Activated CD4-positive, alpha-beta T cell treated with anti-CD3 and anti-CD28 coated beads, Interleukin-2, amount 10 ng/mL, durations not matched to agents 7 days and 5 days (primary cell): ENCODE data around the gene C19orf25. TPM values are rescaled to one million over a fixed set of nuclear protein-coding genes. Genes with fewer than 3 reads are reported as not detected.
"Not testable (repeated sequence)": the region's sequence is repeated elsewhere in the genome, so short reads cannot be mapped to it uniquely, and the experiment has no call there.

Source experiments
- CTCF ChIA-PET: fragments of 350-600 bp; sonication (Branson Sonifier 250); formaldehyde crosslinking; loops from one replicate; lab custom pipeline; 2021; ENCODE audit warnings: antibody characterized with exemption; lab: Charles Lee
- POLR2A ChIA-PET: fragments of 350-600 bp; sonication (Branson Sonifier 250); formaldehyde crosslinking; loops from one replicate; lab custom pipeline; 2021; ENCODE audit warnings: antibody characterized with exemption; lab: Charles Lee
- DNase-seq: peaks from one replicate; pipeline ENCODE4 v3.0.0-alpha.2; 2020
- H3K27ac Mint-ChIP-seq: one replicate; pipeline ENCODE4 v1.8.0; 2021; ENCODE audit warnings: mild to moderate bottlenecking, moderate library complexity, mixed read lengths
- H3K27me3 Mint-ChIP-seq: one replicate; pipeline ENCODE4 v1.8.0; 2021; ENCODE audit warnings: mixed read lengths
- H3K36me3 Mint-ChIP-seq: one replicate; pipeline ENCODE4 v1.8.0; 2021; ENCODE audit warnings: low read depth, mixed read lengths
- H3K4me1 Mint-ChIP-seq: one replicate; pipeline ENCODE4 v1.8.0; 2021; ENCODE audit warnings: mixed read lengths
- H3K4me3 Mint-ChIP-seq: one replicate; pipeline ENCODE4 v1.8.0; 2021; ENCODE audit warnings: mild to moderate bottlenecking, moderate library complexity, mixed read lengths
- H3K9me3 Mint-ChIP-seq: one replicate; pipeline ENCODE4 v1.8.0; 2021; ENCODE audit warnings: mixed read lengths
- total RNA-seq, 2 experiments: library from RNA; stranded (reverse); gene quantifications; one replicate each; pipeline ENCODE4 v1.2.3, GENCODE V29; 2021

C19orf25 gene
- total RNA-seq, 2 experiments from 2014 or later, result 33.2 to 40.7 TPM

GRCh38 chr19:1447944-1448343, 31.1 kb downstream of the C19orf25 start:
- no peak overlapping the region for H3K4me3 Mint-ChIP-seq

GRCh38 chr19:1447504-1447903, 31.5 kb downstream of the C19orf25 start:
- Mint-ChIP-seq H3K36me3 (peaks cover 5% of the 10 kb centered on the region), H3K4me1 (peaks cover 25% of the 10 kb centered on the region), H3K4me3 (peak overlapping the region; percentile 13), H3K27me3 (peaks cover 40% of the 10 kb centered on the region), H3K27ac (no peak overlapping the region), H3K9me3 (no peaks in the 10 kb centered on the region)
- ChIA-PET CTCF (no interaction called here), POLR2A (no interaction called here)
- no peak for DNase-seq

More at GRCh38 chr19:1447944-1448343, 31.1 kb downstream of the C19orf25 start:
- peaks cover 25% of the 10 kb centered on the region for H3K4me1 Mint-ChIP-seq
- H3K9me3 Mint-ChIP-seq, result no peaks in the 10 kb centered on the region
- peaks cover 1% of the 10 kb centered on the region for H3K36me3 Mint-ChIP-seq
- ChIA-PET CTCF (interaction anchor here (0.7 kb wide), 1 partner anchor 243 kb away, joined by 5 read pairs; no protein-coding TSS in a partner anchor), POLR2A (no interaction called here)
- peak overlapping the region; percentile 10 for H3K27ac Mint-ChIP-seq
- DNase-seq, result no peak
- H3K27me3 Mint-ChIP-seq, result peaks cover 44% of the 10 kb centered on the region

- CTCF ChIA-PET, result no interaction called here
- Mint-ChIP-seq H3K27ac (no peak overlapping the region), H3K36me3 (peaks cover 11% of the 10 kb centered on the region), H3K4me1 (peaks cover 30% of the 10 kb centered on the region), H3K27me3 (peaks cover 38% of the 10 kb centered on the region), H3K9me3 (no peaks in the 10 kb centered on the region), H3K4me3 (peak overlapping the region; percentile 13)
- POLR2A ChIA-PET, result no interaction called here
- DNase-seq, result peak; percentile 31
Observed at GRCh38 chr19:1446713-1447481, 32.1 kb downstream of the C19orf25 start.

- Mint-ChIP-seq H3K4me3 (no peak overlapping the region), H3K27ac (no peak overlapping the region), H3K27me3 (peaks cover 34% of the 10 kb centered on the region), H3K4me1 (peaks cover 33% of the 10 kb centered on the region), H3K36me3 (peaks cover 17% of the 10 kb centered on the region), H3K9me3 (no peaks in the 10 kb centered on the region)
- CTCF ChIA-PET, result interaction anchor here (1.5 to 2.5 kb wide), 3 partner anchors 8 to 202 kb away, joined by 6 to 20 read pairs (median 7); no protein-coding TSS in a partner anchor
- POLR2A ChIA-PET, result no interaction called here
- DNase-seq, result no peak
Observed at GRCh38 chr19:1445932-1446712, 32.9 kb downstream of the C19orf25 start.

GRCh38 chr19:1445185-1445931, 33.7 kb downstream of the C19orf25 start:
- CTCF ChIA-PET, result interaction anchor here (0.8 to 2.5 kb wide), 6 partner anchors 9 to 343 kb away, joined by 3 to 20 read pairs (median 4); no protein-coding TSS in a partner anchor
- Mint-ChIP-seq H3K4me3 (peak overlapping the region; percentile 65), H3K27ac (peak overlapping the region; percentile 62), H3K27me3 (peaks cover 26% of the 10 kb centered on the region), H3K36me3 (peaks cover 25% of the 10 kb centered on the region), H3K9me3 (no peaks in the 10 kb centered on the region), H3K4me1 (peaks cover 37% of the 10 kb centered on the region)
- POLR2A ChIA-PET, result no interaction called here
- DNase-seq, result peak; percentile 76

- H3K4me3 Mint-ChIP-seq, result peak overlapping the region; percentile 30
- peak overlapping the region; percentile 52 for H3K27ac Mint-ChIP-seq
- ChIA-PET POLR2A (interaction anchor here (0.6 kb wide), 1 partner anchor 197 kb away, joined by 7 read pairs; no protein-coding TSS in a partner anchor), CTCF (interaction anchor here (1.2 kb wide), 1 partner anchor 14 kb away, joined by 5 read pairs; no protein-coding TSS in a partner anchor)
- peaks cover 47% of the 10 kb centered on the region for H3K4me1 Mint-ChIP-seq
- no peaks in the 10 kb centered on the region for H3K9me3 Mint-ChIP-seq
- DNase-seq, result no peak
- H3K36me3 Mint-ChIP-seq, result peaks cover 36% of the 10 kb centered on the region
- H3K27me3 Mint-ChIP-seq, result peaks cover 3% of the 10 kb centered on the region
Observed at GRCh38 chr19:1441677-1442438, 37.2 kb downstream of the C19orf25 start.

GRCh38 chr19:1441022-1441426, 38.0 kb downstream of the C19orf25 start:
- Mint-ChIP-seq H3K4me3 (peak overlapping the region; percentile 97), H3K4me1 (peaks cover 47% of the 10 kb centered on the region), H3K27ac (no peak overlapping the region), H3K36me3 (peaks cover 36% of the 10 kb centered on the region), H3K9me3 (no peaks in the 10 kb centered on the region), H3K27me3 (peaks cover 3% of the 10 kb centered on the region)
- CTCF ChIA-PET, result interaction anchor here (0.7 to 1.5 kb wide), 3 partner anchors 15 to 25 kb away, joined by 3 to 5 read pairs (median 4); no protein-coding TSS in a partner anchor
- POLR2A ChIA-PET, result no interaction called here
- DNase-seq, result no peak

GRCh38 chr19:1440418-1440801, 38.6 kb downstream of the C19orf25 start:
- Mint-ChIP-seq H3K27me3 (peaks cover 2% of the 10 kb centered on the region), H3K4me3 (peak overlapping the region; percentile 97), H3K27ac (peak overlapping the region; percentile 74), H3K4me1 (peaks cover 45% of the 10 kb centered on the region), H3K9me3 (no peaks in the 10 kb centered on the region), H3K36me3 (peaks cover 36% of the 10 kb centered on the region)
- ChIA-PET CTCF (interaction anchor here (1.5 kb wide), 1 partner anchor 24 kb away, joined by 4 read pairs; no protein-coding TSS in a partner anchor), POLR2A (no interaction called here)
- no peak for DNase-seq

- Mint-ChIP-seq H3K4me3 (peak overlapping the region; percentile 97), H3K4me1 (peaks cover 40% of the 10 kb centered on the region), H3K27ac (peak overlapping the region; percentile 100), H3K36me3 (peaks cover 39% of the 10 kb centered on the region)
- POLR2A ChIA-PET, H3K9me3 Mint-ChIP-seq, DNase-seq, H3K27me3 Mint-ChIP-seq: not testable (repeated sequence)
- CTCF ChIA-PET, result interaction anchor here (1.5 kb wide), 1 partner anchor 23 kb away, joined by 4 read pairs; no protein-coding TSS in a partner anchor
Observed at GRCh38 chr19:1439525-1440417, 39.2 kb downstream of the C19orf25 start.

- no peak for DNase-seq
- Mint-ChIP-seq H3K9me3 (no peaks in the 10 kb centered on the region), H3K27ac (peak overlapping the region; percentile 100), H3K4me1 (peaks cover 34% of the 10 kb centered on the region), H3K27me3 (no peaks in the 10 kb centered on the region), H3K4me3 (peak overlapping the region; percentile 97), H3K36me3 (peaks cover 39% of the 10 kb centered on the region)
- ChIA-PET CTCF (no interaction called here), POLR2A (no interaction called here)
Observed at GRCh38 chr19:1438933-1439354, 40.1 kb downstream of the C19orf25 start.
